HG03135 (cell line): ENCODE data around the gene BAIAP2L1.
"Not testable (repeated sequence)": the region's sequence is repeated elsewhere in the genome, so short reads cannot be mapped to it uniquely, and the experiment has no call there.

Experiments used
- ATAC-seq: cut with Tn5 transposase; IDR thresholded peaks from one replicate; pipeline ENCODE4 v1.9.1; 2021; ENCODE audit warnings: mild to moderate bottlenecking, moderate library complexity; ENCODE audit not compliant: unreplicated experiment

BAIAP2L1 gene

GRCh38 chr7:98399890-98400541 is 874 bp downstream of the BAIAP2L1 start:
- no peak for ATAC-seq

- no peak for ATAC-seq
Observed at GRCh38 chr7:98399462-98399861, 1.4 kb downstream of the BAIAP2L1 start.

- ATAC-seq = no peak
Observed at GRCh38 chr7:98398567-98399372, 2.1 kb downstream of the BAIAP2L1 start.

GRCh38 chr7:98396768-98397167 is 4.1 kb downstream of the BAIAP2L1 start:
- no peak for ATAC-seq

GRCh38 chr7:98395951-98396350 is 4.9 kb downstream of the BAIAP2L1 start:
- ATAC-seq = no peak

GRCh38 chr7:98395481-98395880 is 5.4 kb downstream of the BAIAP2L1 start:
- no peak for ATAC-seq

GRCh38 chr7:98394377-98394836 is 6.5 kb downstream of the BAIAP2L1 start:
- no peak for ATAC-seq

- no peak for ATAC-seq
Observed at GRCh38 chr7:98387544-98388226, 13.2 kb downstream of the BAIAP2L1 start.

- ATAC-seq = no peak
Observed at GRCh38 chr7:98387131-98387530, 13.8 kb downstream of the BAIAP2L1 start.

- ATAC-seq = not testable (repeated sequence)
Observed at GRCh38 chr7:98385532-98385931, 15.4 kb downstream of the BAIAP2L1 start.

GRCh38 chr7:98378210-98378819 is 22.6 kb downstream of the BAIAP2L1 start:
- no peak for ATAC-seq

- ATAC-seq = no peak
Observed at GRCh38 chr7:98376711-98377110, 24.2 kb downstream of the BAIAP2L1 start.

- ATAC-seq = no peak
Observed at GRCh38 chr7:98375664-98376063, 25.2 kb downstream of the BAIAP2L1 start.

- no peak for ATAC-seq
Observed at GRCh38 chr7:98374285-98374680, 26.6 kb downstream of the BAIAP2L1 start.

GRCh38 chr7:98372993-98373392 is 27.9 kb downstream of the BAIAP2L1 start:
- no peak for ATAC-seq

- ATAC-seq = no peak
Observed at GRCh38 chr7:98369726-98370125, 31.2 kb downstream of the BAIAP2L1 start.

- ATAC-seq = no peak
Observed at GRCh38 chr7:98368716-98369115, 32.2 kb downstream of the BAIAP2L1 start.

GRCh38 chr7:98366562-98366938 is 34.3 kb downstream of the BAIAP2L1 start:
- ATAC-seq = no peak

GRCh38 chr7:98365863-98366561 is 34.9 kb downstream of the BAIAP2L1 start:
- ATAC-seq = no peak

GRCh38 chr7:98364220-98364619 is 36.7 kb downstream of the BAIAP2L1 start:
- ATAC-seq = no peak

- no peak for ATAC-seq
Observed at GRCh38 chr7:98362517-98362916, 38.4 kb downstream of the BAIAP2L1 start.
